ENCODE data around the gene IZUMO2. TPM values are rescaled to one million over a fixed set of nuclear protein-coding genes. Genes with fewer than 3 reads are reported as not detected.
"Not testable (repeated sequence)": the region's sequence is repeated elsewhere in the genome, so short reads cannot be mapped to it uniquely, and the experiment has no call there.

The IZUMO2 gene
- total RNA-seq, 1 experiment from 2014 or later: not detected

- DNase-seq (ENCODE audit: low read depth, low spot score); ATAC-seq; H3K4me2 ChIP-seq (ENCODE audit: low read length); H3K36me3 ChIP-seq (ENCODE audit: control insufficient read depth in 1 of 2, insufficient read depth in 2 of 2, low read length in 2 of 2); H3K4me3 ChIP-seq (replicated peaks in 1 of 2; ENCODE audit: low read depth in 1 of 2, low read length in 2 of 2); H3K27me3 ChIP-seq (ENCODE audit: insufficient read depth, low read length); H4K20me1 ChIP-seq (ENCODE audit: insufficient read depth); H2AFZ ChIP-seq (ENCODE audit: low read depth, low read length, poor library complexity, severe bottlenecking); H3K79me2 ChIP-seq (ENCODE audit: insufficient read depth, low read length); H3K27ac ChIP-seq (ENCODE audit: low read depth, low read length); BruUV-seq (replicated peaks); H3K9ac ChIP-seq (ENCODE audit: low read length); H3K9me3 ChIP-seq (ENCODE audit: control insufficient read depth in 1 of 2, insufficient read depth in 1 of 2, low read depth in 1 of 2, low read length in 2 of 2); H3K4me1 ChIP-seq (ENCODE audit: control insufficient read depth in 1 of 2, insufficient read depth in 2 of 2, low read length in 2 of 2); CTCF ChIA-PET; intact Hi-C loops (cut with micrococcal nuclease); RAD21 ChIA-PET (ENCODE audit: low non-redundant PET in 1 of 2, low total read pairs in 2 of 2, uncharacterized antibody in 2 of 2, unreplicated experiment in 2 of 2); POLR2A ChIA-PET; H3K9me2 ChIP-seq (ENCODE audit: insufficient read depth): not testable (repeated sequence)
Measured at GRCh38 chr19:50133518-50134492, 29.3 kb downstream of the IZUMO2 start.

DNA sequence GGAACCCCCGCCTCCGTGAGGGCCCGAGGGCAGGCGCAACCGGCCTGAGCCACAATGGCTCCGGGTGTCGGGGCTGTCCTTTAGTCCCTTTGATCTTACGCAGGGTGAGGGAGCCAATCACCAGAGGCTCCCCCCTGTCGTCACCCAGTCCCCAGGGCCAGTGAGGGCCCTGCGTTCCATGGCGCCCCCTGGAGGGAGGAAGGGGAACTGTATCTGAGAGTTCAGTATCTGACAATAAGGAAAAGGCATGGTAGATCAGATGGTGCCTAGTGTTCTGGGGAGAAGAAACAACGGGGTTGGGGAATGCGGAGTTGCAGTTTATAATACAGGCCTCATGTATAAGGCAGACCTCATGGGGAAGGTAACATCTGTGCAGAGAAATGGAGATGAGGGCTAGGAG is 59.1 kb downstream of the IZUMO2 start:
- H3K36me3 ChIP-seq (ENCODE audit: control insufficient read depth in 1 of 2, insufficient read depth in 2 of 2, low read length in 2 of 2); H3K4me2 ChIP-seq (ENCODE audit: low read length); intact Hi-C loops (cut with micrococcal nuclease); H2AFZ ChIP-seq (ENCODE audit: low read depth, low read length, poor library complexity, severe bottlenecking); H3K9me2 ChIP-seq (ENCODE audit: insufficient read depth); H3K4me3 ChIP-seq (replicated peaks in 1 of 2; ENCODE audit: low read depth in 1 of 2, low read length in 2 of 2); H3K4me1 ChIP-seq (ENCODE audit: control insufficient read depth in 1 of 2, insufficient read depth in 2 of 2, low read length in 2 of 2); H3K27ac ChIP-seq (ENCODE audit: low read depth, low read length); H4K20me1 ChIP-seq (ENCODE audit: insufficient read depth); POLR2A ChIA-PET; H3K27me3 ChIP-seq (ENCODE audit: insufficient read depth, low read length); BruUV-seq (replicated peaks); H3K9me3 ChIP-seq (ENCODE audit: control insufficient read depth in 1 of 2, insufficient read depth in 1 of 2, low read depth in 1 of 2, low read length in 2 of 2); ATAC-seq; RAD21 ChIA-PET (ENCODE audit: low non-redundant PET in 1 of 2, low total read pairs in 2 of 2, uncharacterized antibody in 2 of 2, unreplicated experiment in 2 of 2); H3K9ac ChIP-seq (ENCODE audit: low read length); DNase-seq (ENCODE audit: low read depth, low spot score); CTCF ChIA-PET; H3K79me2 ChIP-seq (ENCODE audit: insufficient read depth, low read length): not testable (repeated sequence)

DNA sequence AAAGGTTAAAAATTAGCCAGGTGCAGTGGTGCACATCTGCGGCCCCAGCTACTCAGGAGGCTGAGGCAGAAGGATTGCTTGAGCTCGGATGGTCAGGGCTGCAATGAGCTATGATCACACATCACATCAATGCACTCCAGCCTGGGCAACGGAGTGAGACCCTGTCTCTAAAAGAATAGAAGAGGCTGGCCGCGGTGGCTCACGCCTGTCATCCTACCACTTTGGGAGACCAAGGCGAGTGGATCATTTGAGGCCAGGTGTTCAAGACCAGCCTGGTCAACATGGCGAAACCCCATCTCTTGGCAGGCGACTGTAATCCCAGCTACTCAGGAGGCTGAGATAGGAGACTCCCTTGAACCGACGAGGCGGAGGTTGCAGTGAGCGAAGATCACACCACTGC is 59.7 kb downstream of the IZUMO2 start:
- H3K9me2 ChIP-seq (ENCODE audit: insufficient read depth); RAD21 ChIA-PET (ENCODE audit: low non-redundant PET in 1 of 2, low total read pairs in 2 of 2, uncharacterized antibody in 2 of 2, unreplicated experiment in 2 of 2); ATAC-seq; BruUV-seq (replicated peaks); H3K79me2 ChIP-seq (ENCODE audit: insufficient read depth, low read length); H3K27ac ChIP-seq (ENCODE audit: low read depth, low read length); H3K4me2 ChIP-seq (ENCODE audit: low read length); H3K9me3 ChIP-seq (ENCODE audit: control insufficient read depth in 1 of 2, insufficient read depth in 1 of 2, low read depth in 1 of 2, low read length in 2 of 2); H3K9ac ChIP-seq (ENCODE audit: low read length); H2AFZ ChIP-seq (ENCODE audit: low read depth, low read length, poor library complexity, severe bottlenecking); H3K4me3 ChIP-seq (replicated peaks in 1 of 2; ENCODE audit: low read depth in 1 of 2, low read length in 2 of 2); H3K4me1 ChIP-seq (ENCODE audit: control insufficient read depth in 1 of 2, insufficient read depth in 2 of 2, low read length in 2 of 2); intact Hi-C loops (cut with micrococcal nuclease); H3K36me3 ChIP-seq (ENCODE audit: control insufficient read depth in 1 of 2, insufficient read depth in 2 of 2, low read length in 2 of 2); H4K20me1 ChIP-seq (ENCODE audit: insufficient read depth); H3K27me3 ChIP-seq (ENCODE audit: insufficient read depth, low read length); DNase-seq (ENCODE audit: low read depth, low spot score); CTCF ChIA-PET; POLR2A ChIA-PET: not testable (repeated sequence)

Other genes starting within 250 kb of the IZUMO2 start
- gene ATF5, start 234.1 kb downstream of the IZUMO2 start, total RNA-seq (2021; ENCODE audit: unreplicated experiment): 28.2 TPM
- 85.2 TPM for gene NUP62, start 233.8 kb downstream of the IZUMO2 start, total RNA-seq (2021; ENCODE audit: unreplicated experiment)
- gene SIGLEC11, start 202.1 kb downstream of the IZUMO2 start, total RNA-seq (2021; ENCODE audit: unreplicated experiment): not detected
- gene VRK3, start 137.9 kb downstream of the IZUMO2 start, total RNA-seq (2021; ENCODE audit: unreplicated experiment): 44.0 TPM
- gene ZNF473, start 137.3 kb downstream of the IZUMO2 start, total RNA-seq (2021; ENCODE audit: unreplicated experiment): 19.8 TPM
- gene MYH14, start 40.3 kb upstream of the IZUMO2 start, total RNA-seq (2021; ENCODE audit: unreplicated experiment): 60.1 TPM
- gene KCNC3, start 166.1 kb upstream of the IZUMO2 start, total RNA-seq (2021; ENCODE audit: unreplicated experiment): 6.9 TPM
- gene NAPSA, start 202.4 kb upstream of the IZUMO2 start, total RNA-seq (2021; ENCODE audit: unreplicated experiment): 4.4 TPM
- 40.3 TPM for gene NR1H2, start 213.2 kb upstream of the IZUMO2 start, total RNA-seq (2021; ENCODE audit: unreplicated experiment)
- gene POLD1, start 221.1 kb upstream of the IZUMO2 start, total RNA-seq (2021; ENCODE audit: unreplicated experiment): 122 TPM

All from HCT116 (cell line).